K562 (cell line): Measurements from ENCODE around the gene NDUFS8. TPM values are rescaled to one million over a fixed set of nuclear protein-coding genes. Genes with fewer than 3 reads are reported as not detected.
A peak's percentile ranks its signal among the peaks of the same experiment; 100 is the strongest.

Experiments
- GTF3C2 ChIP-seq: IDR thresholded peaks from 3 replicates; pipeline ENCODE4 v1.6.1; 2011; ENCODE audit warnings: borderline replicate concordance, mild to moderate bottlenecking, moderate library complexity; ENCODE audit not compliant: insufficient read length; ENCODE audit errors: extremely low read depth
- HDAC8 ChIP-seq: fragments of 450-650 bp; IDR thresholded peaks from 2 replicates; pipeline ENCODE4 v1.6.1; 2016; ENCODE audit warnings: mild to moderate bottlenecking, missing genetic modification characterization, moderate library complexity, missing compliant biosample characterization
- IRF9 ChIP-seq: fragments of 450-650 bp; IDR thresholded peaks from 2 replicates; pipeline ENCODE4 v1.6.1; 2016; ENCODE audit warnings: missing biosample characterization, missing genetic modification characterization
- MAZ ChIP-seq, 2 experiments: fragments of 450-650 bp in 1 of 2; sonication (generic) in 1 of 2; formaldehyde crosslinking; IDR thresholded peaks in 1 of 2; conservative IDR thresholded peaks in 1 of 2; 2 replicates each; pipeline versions ENCODE4 v1.4.0 to v1.5.0; 2020; ENCODE audit warnings: mild to moderate bottlenecking in 1 of 2, missing genetic modification reagents in 1 of 2
- RBFOX2 ChIP-seq: fragments of 200-400 bp; formaldehyde crosslinking; IDR thresholded peaks from 2 replicates; pipeline ENCODE4 v1.6.1; 2017; ENCODE audit warnings: low read depth, mild to moderate bottlenecking, low read length, moderate library complexity
- TSHZ1 ChIP-seq: fragments of 250-450 bp; sonication (Bioruptor Pico); IDR thresholded peaks from 2 replicates; pipeline ENCODE4 v1.4.0; 2020; ENCODE audit warnings: mild to moderate bottlenecking, moderate library complexity
- ZBTB17 ChIP-seq: fragments of 450-650 bp; formaldehyde crosslinking; IDR thresholded peaks from 2 replicates; pipeline ENCODE4 v1.4.0; 2020; ENCODE audit warnings: mild to moderate bottlenecking
- ZNF354B ChIP-seq: fragments of 250-450 bp; sonication (Bioruptor Pico); IDR thresholded peaks from 2 replicates; pipeline ENCODE4 v1.4.0; 2020
- ZNF592 ChIP-seq: fragments of 450-650 bp; IDR thresholded peaks from 2 replicates; pipeline ENCODE4 v1.6.1; 2017; ENCODE audit warnings: antibody characterized with exemption, mild to moderate bottlenecking
- ZNF76 ChIP-seq: fragments of 250-450 bp; sonication (Bioruptor Pico); IDR thresholded peaks from 2 replicates; pipeline ENCODE4 v1.4.0; 2020; ENCODE audit warnings: mild to moderate bottlenecking, moderate library complexity, borderline replicate concordance
- polyA plus RNA-seq, 8 experiments: library from polyadenylated mRNA; depleted of rRNA in 4 of 8; stranded (reverse) in 5 of 8; unstranded in 3 of 8; fragments of >200 nt; fragmentation: Nextera tagmentation in 2 of 8; fragmentation: Illumina TruSeq in 1 of 8; extraction: Ambion mirVana in 2 of 8; extraction: Trizol in 1 of 8; gene quantifications; 2 replicates each; pipeline versions ENCODE4 v1.2.1 to v1.2.3, GENCODE V29; 2011 to 2014; ENCODE audit warnings: inconsistent platforms in 1 of 8, missing spikeins in 1 of 8
- total RNA-seq, 7 experiments: library from RNA; depleted of rRNA in 6 of 7; stranded (reverse); fragments of >200 nt in 6 of 7; fragmentation: Illumina TruSeq in 2 of 7; extraction: Trizol in 2 of 7; gene quantifications; 2 replicates each; pipeline versions ENCODE4 v1.2.1 to v1.2.3, GENCODE V29; 2011 to 2021; ENCODE audit warnings: low replicate concordance in 1 of 7

Gene NDUFS8
- total and polyA plus RNA-seq, 9 of the 15 experiments (the other 6 are each of a cell fraction or from before 2014, with no cell fraction given) = 36.5 to 351 (median 101) TPM

- TF ChIP-seq TSHZ1 (CRISPR knock-in tag) (0 out of 2 replicates have a peak, but pooled peaks have one; percentile 45), RBFOX2 (no peak), HDAC8 (tag) (peak; percentile 84), IRF9 (tag) (peak; percentile 52; the same call in 1 of the 2 replicates), ZNF354B (CRISPR knock-in tag) (peak; percentile 51; the same call in 1 of the 2 replicates), GTF3C2 (no peak), MAZ (CRISPR knock-in tag; conservative IDR thresholded peaks at IDR 0.05 in 1 of 2, IDR thresholded peaks at IDR 0.05 in 1 of 2) (0 out of 4 replicates have a peak, but pooled peaks of 1 of the 2 experiments have one; percentile 22), ZBTB17 (CRISPR knock-in tag) (0 out of 2 replicates have a peak, but pooled peaks have one; percentile 46), ZNF592 (peak; percentile 96), ZNF76 (CRISPR knock-in tag) (0 out of 2 replicates have a peak, but pooled peaks have one; percentile 24)
Measured at GRCh38 chr11:68011051-68011943, 19.2 kb upstream of the NDUFS8 start (continued).
